AG09309 (cell line): Measurements from ENCODE around the gene PTGES2.

ENCODE experiments used
- DNase-seq: peaks from one replicate; pipeline ENCODE4 v3.0.0-alpha.2; 2010; ENCODE audit warnings: low read depth
- H3K4me3 ChIP-seq: 2 replicates; pipeline ENCODE4 v1.5.1; 2011; ENCODE audit warnings: mild to moderate bottlenecking, low read depth, low read length, moderate library complexity; ENCODE audit not compliant: control insufficient read depth
- CTCF ChIP-seq: IDR thresholded peaks from 2 replicates; pipeline ENCODE4 v1.5.1; 2011; ENCODE audit warnings: mild to moderate bottlenecking, low read depth, low read length, inconsistent platforms; ENCODE audit not compliant: insufficient read depth, control insufficient read depth; ENCODE audit errors: missing control alignments

PTGES2 gene

GRCh38 chr9:128161215-128161902, 33.8 kb upstream of the PTGES2 start:
- no peak for TF ChIP-seq CTCF
- no peak overlapping the region for H3K4me3 ChIP-seq
- DNase-seq = no peak

DNA sequence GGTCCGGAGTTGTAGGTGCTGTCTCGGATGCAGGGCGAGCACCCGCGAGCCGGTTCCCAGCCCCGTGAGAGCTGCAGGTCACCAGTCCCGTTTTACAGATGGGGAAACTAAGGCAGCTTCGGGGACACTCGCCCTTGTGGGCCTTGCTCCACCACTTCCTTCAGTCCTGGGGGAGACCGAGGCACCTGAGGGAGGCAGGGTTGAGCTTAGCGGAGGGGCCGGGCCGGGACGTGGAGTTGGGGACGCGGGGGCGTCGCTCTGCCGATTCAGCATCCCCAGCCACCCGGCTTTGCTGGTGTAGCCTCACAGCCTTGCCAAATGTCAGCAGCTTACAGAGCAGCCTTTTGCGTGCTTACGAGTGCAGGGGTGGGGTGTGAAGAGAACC, 33.1 kb upstream of the PTGES2 start:
- TF ChIP-seq CTCF = no peak
- no peak for DNase-seq

DNA sequence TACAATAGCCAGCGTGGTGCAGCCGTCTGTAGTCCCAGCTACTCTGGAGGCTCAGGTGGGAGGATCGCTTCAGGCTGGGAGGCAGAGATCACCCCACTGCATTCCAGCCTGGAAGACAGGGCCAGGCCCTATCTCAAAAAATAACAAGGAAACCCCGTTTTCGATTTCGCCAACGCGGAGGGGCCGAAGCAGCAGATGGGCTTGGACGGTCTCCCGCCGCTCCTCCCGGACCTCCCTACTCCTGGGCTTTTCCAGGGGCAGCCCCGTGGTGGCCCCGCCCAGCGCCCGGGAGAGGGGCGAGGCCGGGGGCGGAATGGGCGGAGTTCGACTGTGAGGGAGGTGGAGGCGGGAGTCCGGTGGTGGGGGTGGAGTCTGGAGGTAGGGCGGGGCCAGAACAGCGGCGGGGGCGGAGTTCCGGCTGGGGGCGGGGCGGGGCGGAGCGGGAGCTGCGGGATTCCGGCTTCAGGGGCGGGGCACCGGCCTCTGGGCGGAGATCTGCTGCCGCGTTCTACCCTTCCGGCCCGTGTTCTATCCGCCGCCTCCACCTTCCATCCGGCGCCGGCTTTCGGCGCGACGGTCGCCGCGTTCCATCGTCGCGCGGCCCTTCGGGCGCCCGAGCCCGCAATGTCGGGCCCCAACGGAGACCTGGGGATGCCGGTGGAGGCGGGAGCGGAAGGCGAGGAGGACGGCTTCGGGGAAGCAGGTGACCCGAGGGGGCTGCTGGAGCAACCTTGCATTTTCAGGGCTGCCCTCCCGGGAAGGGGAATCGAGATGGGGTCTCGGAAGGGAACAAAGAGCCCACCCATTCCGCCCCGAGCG, 32.5 kb upstream of the PTGES2 start, which contains the start of gene BBLN:
Gene BBLN, plus strand, starts transcription at position 482 of the 819 bp plus-strand sequence. Its CDS starts 143 bp downstream, at position 625.
- peak; percentile 33 for DNase-seq
- no peak for TF ChIP-seq CTCF

More for the DNA sequence above, 33.1 kb upstream of the PTGES2 start:
- peak overlapping the region; percentile 70 for H3K4me3 ChIP-seq

GRCh38 chr9:128159522-128159783, 31.9 kb upstream of the PTGES2 start:
- TF ChIP-seq CTCF = no peak
- no peak for DNase-seq
- H3K4me3 ChIP-seq = peak overlapping the region; percentile 32

More for the DNA sequence above, 32.5 kb upstream of the PTGES2 start, which contains the start of gene BBLN:
- peak within 1 kb of the TSS; percentile 70 for H3K4me3 ChIP-seq

DNA sequence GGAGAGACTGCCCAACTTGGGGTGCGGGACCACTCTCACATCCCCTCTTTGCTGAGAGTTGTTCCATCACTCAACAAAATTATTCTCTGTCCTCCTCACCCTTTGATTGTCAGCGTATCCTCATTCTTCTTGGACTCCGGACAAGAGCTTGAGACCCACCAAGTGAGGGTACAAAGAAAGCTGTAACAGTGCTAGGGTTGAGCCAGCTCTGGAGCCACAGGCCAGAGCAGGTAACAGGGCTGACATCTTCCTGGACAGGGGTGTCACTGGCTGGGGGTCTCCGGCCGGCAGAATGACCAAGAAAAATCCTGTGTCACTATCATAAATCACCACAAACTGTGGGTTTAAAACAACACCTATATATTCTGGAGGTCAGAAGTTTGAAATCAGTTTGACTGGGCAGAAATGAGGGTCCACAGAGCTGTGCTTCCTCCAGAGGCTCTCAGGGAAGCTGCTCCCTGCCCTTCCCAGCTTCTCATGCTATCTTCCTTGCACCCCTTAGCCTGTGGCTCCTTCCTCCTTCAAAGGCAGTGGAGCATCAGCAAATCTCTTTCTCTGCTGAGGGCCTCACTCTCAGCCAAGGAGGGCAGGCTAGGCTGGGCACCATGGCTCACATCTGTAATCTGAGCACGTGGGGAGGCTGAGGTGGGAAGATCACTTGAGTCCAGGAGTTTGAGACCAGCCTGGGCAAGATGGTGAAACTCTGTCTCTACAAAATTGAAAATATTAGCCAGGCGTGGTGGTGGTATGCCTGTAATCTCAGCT, 28.4 kb upstream of the PTGES2 start:
- H3K4me3 ChIP-seq = no peak overlapping the region
- no peak for DNase-seq
- TF ChIP-seq CTCF = no peak

GRCh38 chr9:128153947-128154695, 26.6 kb upstream of the PTGES2 start:
- TF ChIP-seq CTCF = no peak
- no peak for DNase-seq
- no peak overlapping the region for H3K4me3 ChIP-seq
